Esophagus muscularis mucosa (tissue), 4 donors: ENCODE data around the gene DCTN3.

Source experiments
- EP300 ChIP-seq: sonication (generic); formaldehyde crosslinking; IDR thresholded peaks from one replicate; pipeline ENCODE4 v1.6.1; 2017; ENCODE audit warnings: antibody characterized with exemption
- POLR2A ChIP-seq: fragments of 450-650 bp; IDR thresholded peaks from one replicate; pipeline ENCODE4 v1.6.1; 2017; ENCODE audit warnings: antibody characterized with exemption, moderate library complexity, mild to moderate bottlenecking, low read depth
- POLR2AphosphoS5 ChIP-seq, 2 donors: sonication (generic); formaldehyde crosslinking; IDR thresholded peaks; one replicate each; pipeline ENCODE4 v1.6.1; 2017; ENCODE audit warnings: antibody characterized with exemption in 2 of 2
- TF ChIP-seq, protein P1 (sequence below), 3 experiments: fragments of 200-600 bp in 2 of 3; fragments of 450-650 bp in 1 of 3; sonication (generic) in 2 of 3; IDR thresholded peaks; one replicate each; pipeline ENCODE4 v1.5.1; 2017 to 2019; ENCODE audit warnings: antibody characterized with exemption in 3 of 3, mild to moderate bottlenecking in 2 of 3, moderate library complexity in 1 of 3

DNA sequence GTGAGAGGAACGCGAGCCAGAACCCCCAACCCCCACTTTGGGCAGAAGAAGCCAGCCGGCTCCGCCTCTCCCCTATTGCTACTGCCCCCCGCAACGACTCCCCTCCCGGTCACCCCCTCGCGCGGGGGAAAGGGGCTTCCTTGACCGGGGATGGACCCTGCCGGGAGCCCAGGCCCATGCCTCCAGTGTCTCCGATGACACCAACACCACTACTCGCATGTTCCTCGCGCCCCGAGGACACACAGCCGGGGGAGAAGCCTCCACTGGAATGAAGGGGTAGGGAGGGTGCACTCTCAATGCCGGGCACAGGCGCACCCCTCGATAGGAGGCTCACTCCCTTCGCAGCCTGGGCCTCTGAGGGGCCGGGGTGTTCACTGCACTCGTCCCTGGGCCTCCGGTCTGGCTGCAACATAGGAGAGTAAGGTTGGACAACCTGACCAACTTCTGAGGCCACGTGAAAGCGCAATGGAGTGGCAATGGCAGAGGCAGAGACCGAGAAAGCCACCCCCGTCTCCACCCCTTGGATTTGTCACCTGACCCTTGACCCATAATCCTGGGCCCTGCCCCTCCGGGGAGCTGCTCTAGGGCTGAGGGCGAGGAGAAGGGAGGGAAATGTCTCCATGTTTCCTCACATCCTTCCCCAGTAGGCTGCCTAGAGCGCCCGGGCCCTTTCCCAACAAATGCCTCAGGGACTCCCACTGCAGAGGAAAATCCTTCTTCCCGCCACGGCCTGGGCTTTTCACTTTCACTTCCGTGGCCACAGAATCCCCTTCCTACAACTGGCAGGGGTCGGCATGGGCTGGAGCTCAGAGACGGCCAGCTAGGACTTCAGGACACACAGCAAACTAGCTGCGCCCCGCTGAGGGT is 29.7 kb downstream of the DCTN3 start:
- TF ChIP-seq, protein P1, sequence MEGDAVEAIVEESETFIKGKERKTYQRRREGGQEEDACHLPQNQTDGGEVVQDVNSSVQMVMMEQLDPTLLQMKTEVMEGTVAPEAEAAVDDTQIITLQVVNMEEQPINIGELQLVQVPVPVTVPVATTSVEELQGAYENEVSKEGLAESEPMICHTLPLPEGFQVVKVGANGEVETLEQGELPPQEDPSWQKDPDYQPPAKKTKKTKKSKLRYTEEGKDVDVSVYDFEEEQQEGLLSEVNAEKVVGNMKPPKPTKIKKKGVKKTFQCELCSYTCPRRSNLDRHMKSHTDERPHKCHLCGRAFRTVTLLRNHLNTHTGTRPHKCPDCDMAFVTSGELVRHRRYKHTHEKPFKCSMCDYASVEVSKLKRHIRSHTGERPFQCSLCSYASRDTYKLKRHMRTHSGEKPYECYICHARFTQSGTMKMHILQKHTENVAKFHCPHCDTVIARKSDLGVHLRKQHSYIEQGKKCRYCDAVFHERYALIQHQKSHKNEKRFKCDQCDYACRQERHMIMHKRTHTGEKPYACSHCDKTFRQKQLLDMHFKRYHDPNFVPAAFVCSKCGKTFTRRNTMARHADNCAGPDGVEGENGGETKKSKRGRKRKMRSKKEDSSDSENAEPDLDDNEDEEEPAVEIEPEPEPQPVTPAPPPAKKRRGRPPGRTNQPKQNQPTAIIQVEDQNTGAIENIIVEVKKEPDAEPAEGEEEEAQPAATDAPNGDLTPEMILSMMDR (IDR thresholded peaks at IDR 0.05) = no peak
- no peak for TF ChIP-seq POLR2A
- TF ChIP-seq POLR2AphosphoS5 (IDR thresholded peaks at IDR 0.05) = no peak
- no peak for TF ChIP-seq EP300
